Measurements from ENCODE around the gene PTBP1. TPM values are rescaled to one million over a fixed set of nuclear protein-coding genes. Genes with fewer than 3 reads are reported as not detected.
A peak's percentile ranks its signal among the peaks of the same experiment; 100 is the strongest.

PTBP1 gene
- total and polyA plus RNA-seq, 2 donors (not counting 3 experiments of a cell fraction or from before 2014, with no cell fraction given) = 382 to 623 TPM

- no peaks in the 10 kb centered on the region for H4K20me1 ChIP-seq (replicated peaks; ENCODE audit: control insufficient read depth, extremely low read depth, insufficient read depth, low read length)
- dilution Hi-C loops (cut with MboI; ENCODE audit: extremely low pct_ligation_motif_present, low sequenced_read_pairs) (no loop called here), intact Hi-C loops (cut with micrococcal nuclease) (no loop called here)
- H3K9ac ChIP-seq (replicated peaks; ENCODE audit: extremely low read depth, insufficient read depth, low read length) = no peak overlapping the region
- H3K4me2 ChIP-seq (ENCODE audit: insufficient read depth, low read length) = no peak overlapping the region
- no peaks in the 10 kb centered on the region for H3K79me2 ChIP-seq (ENCODE audit: control insufficient read depth, insufficient read depth, low read length)
- H3K4me3 ChIP-seq (replicated peaks in 1 of 3; ENCODE audit: insufficient read depth in 1 of 3, low read depth in 1 of 3, low read length in 3 of 3) = no peak overlapping the region
- no peak overlapping the region for H2AFZ ChIP-seq (ENCODE audit: low read depth, low read length)
- TF ChIP-seq GATA2 (IDR thresholded peaks at IDR 0.05; ENCODE audit: insufficient read depth, insufficient read length, low read depth, low read length) (no peak), POLR2AphosphoS5 (IDR thresholded peaks at IDR 0.05; ENCODE audit: insufficient read depth, low read depth, low read length) (no peak), CTCF (IDR thresholded peaks at IDR 0.05; ENCODE audit: extremely low read depth in 1 of 2, insufficient read depth in 1 of 2, low read depth in 1 of 2, low read length in 2 of 2) (no peak), JUN (IDR thresholded peaks at IDR 0.05; ENCODE audit: borderline replicate concordance, insufficient read depth, insufficient read length, low read depth) (peak; percentile 20), POLR2A (IDR thresholded peaks at IDR 0.05; ENCODE audit: low read depth, low read length) (no peak), EZH2 (IDR thresholded peaks at IDR 0.05; ENCODE audit: borderline replicate concordance, low read depth, low read length, severe bottlenecking) (no peak), MYC (IDR thresholded peaks at IDR 0.05; ENCODE audit: low read depth, low read length) (no peak), FOS (IDR thresholded peaks at IDR 0.05; ENCODE audit: borderline replicate concordance, insufficient read depth, low read length) (peak; percentile 10), MAX (IDR thresholded peaks at IDR 0.05; ENCODE audit: insufficient read depth, insufficient read length) (no peak)
- no peaks in the 10 kb centered on the region for H3K9me3 ChIP-seq (replicated peaks; ENCODE audit: control insufficient read depth, insufficient read depth, low read length)
- DNase-seq (ENCODE audit: low read depth, low spot score) (peak; percentile 35), FAIRE-seq (peak; percentile 40)
- no peaks in the 10 kb centered on the region for H3K27me3 ChIP-seq (ENCODE audit: control insufficient read depth in 2 of 2, insufficient read depth in 2 of 2, low read length in 2 of 2)
- POLR2A ChIA-PET = no interaction called here
- no TSS peak for BruUV-seq (replicated peaks)
- no peak overlapping the region for H3K27ac ChIP-seq (ENCODE audit: insufficient read depth, low read depth, low read length)
- H3K4me1 ChIP-seq (ENCODE audit: control insufficient read depth, extremely low read depth, insufficient read depth, low read length) = no peaks in the 10 kb centered on the region
- CTCF ChIA-PET = no interaction called here
- H3K9me1 ChIP-seq (replicated peaks; ENCODE audit: control insufficient read depth, extremely low read depth, insufficient read depth, low read length) = no peaks in the 10 kb centered on the region
- H3K36me3 ChIP-seq (ENCODE audit: control insufficient read depth in 2 of 2, extremely low read depth in 1 of 2, insufficient read depth in 2 of 2, low read length in 2 of 2) = no peaks in the 10 kb centered on the region
These were observed 41.0 kb upstream of the PTBP1 start for GRCh38 chr19:756236-756635.

Data from endothelial cell of umbilical vein (primary cell).